HepG2 (cell line): ENCODE results near the gene CEP76. TPM values are rescaled to one million over a fixed set of nuclear protein-coding genes. Genes with fewer than 3 reads are reported as not detected.

Source experiments
- ARHGAP35 ChIP-seq: sonication (generic); formaldehyde crosslinking; IDR thresholded peaks from 2 replicates; pipeline ENCODE4 v1.9.0; 2022; ENCODE audit warnings: mild to moderate bottlenecking, inconsistent platforms, moderate library complexity, missing genetic modification reagents, borderline replicate concordance
- BCL6 ChIP-seq: IDR thresholded peaks from 2 replicates; pipeline ENCODE4 v1.6.1; 2016; ENCODE audit warnings: missing genetic modification reagents, missing compliant biosample characterization
- DNMT1 ChIP-seq: sonication (generic); formaldehyde crosslinking; IDR thresholded peaks from 2 replicates; pipeline ENCODE4 v1.5.1; 2020; ENCODE audit warnings: mild to moderate bottlenecking, missing genetic modification reagents
- HINFP ChIP-seq: sonication (generic); formaldehyde crosslinking; IDR thresholded peaks from 2 replicates; pipeline ENCODE4 v1.4.0; 2020; ENCODE audit warnings: low read depth, mild to moderate bottlenecking, missing genetic modification reagents
- ISX ChIP-seq: sonication (generic); formaldehyde crosslinking; conservative IDR thresholded peaks from 2 replicates; pipeline ENCODE4 v1.5.0; 2020; ENCODE audit warnings: missing genetic modification reagents
- KAT8 ChIP-seq: IDR thresholded peaks from 2 replicates; pipeline ENCODE4 v1.6.1; 2016; ENCODE audit warnings: missing genetic modification reagents, missing compliant biosample characterization
- PCBP1 ChIP-seq: fragments of 200-400 bp; formaldehyde crosslinking; IDR thresholded peaks from 2 replicates; pipeline ENCODE4 v1.6.1; 2017; ENCODE audit warnings: mild to moderate bottlenecking, low read depth, low read length, borderline replicate concordance
- SKI ChIP-seq: fragments of 450-650 bp; IDR thresholded peaks from one replicate; pipeline ENCODE4 v1.6.1; 2018; ENCODE audit warnings: mild to moderate bottlenecking; ENCODE audit not compliant: partially characterized antibody
- SKIL ChIP-seq: sonication (generic); formaldehyde crosslinking; IDR thresholded peaks from 2 replicates; pipeline ENCODE4 v1.8.0; 2022; ENCODE audit warnings: missing genetic modification reagents, mild to moderate bottlenecking, moderate library complexity, borderline replicate concordance
- ZNF687 ChIP-seq: sonication (generic); formaldehyde crosslinking; IDR thresholded peaks from 2 replicates; pipeline ENCODE4 v1.5.1; 2020; ENCODE audit warnings: mild to moderate bottlenecking, missing genetic modification reagents, moderate library complexity
- polyA plus RNA-seq, 8 experiments: library from polyadenylated mRNA; depleted of rRNA in 3 of 8; stranded (reverse) in 7 of 8; unstranded in 1 of 8; fragments of >200 nt; fragmentation: Illumina TruSeq in 4 of 8; extraction: Trizol in 4 of 8; gene quantifications; 2 replicates each; pipeline versions ENCODE4 v1.2.1 to v1.2.3, GENCODE V29; 2011 to 2016; ENCODE audit warnings: low read depth in 4 of 8, missing spikeins in 1 of 8, mixed read lengths in 1 of 8; ENCODE audit not compliant: insufficient read depth in 1 of 8
- total RNA-seq, 5 experiments: library from RNA; depleted of rRNA; stranded (reverse); fragments of >200 nt; fragmentation: Illumina TruSeq; extraction: Trizol; gene quantifications; 2 replicates each; pipeline ENCODE4 v1.2.3, GENCODE V29; 2016; ENCODE audit warnings: low read depth in 1 of 5
- TF ChIP-seq, protein P1 (sequence below): sonication (generic); formaldehyde crosslinking; IDR thresholded peaks from 2 replicates; pipeline ENCODE4 v1.4.0; 2020; ENCODE audit warnings: missing genetic modification reagents
- TF ChIP-seq, protein P2 (sequence below): sonication (generic); formaldehyde crosslinking; conservative IDR thresholded peaks from 2 replicates; pipeline ENCODE4 v1.4.0; 2020; ENCODE audit warnings: missing genetic modification reagents

CEP76 gene
- total and polyA plus RNA-seq, 2 of the 13 experiments (the other 11 are each of a cell fraction or from before 2014, with no cell fraction given): 13.9 to 15.1 TPM

- no peak for TF ChIP-seq ISX (CRISPR knock-in tag)
- peak; percentile 90 for TF ChIP-seq KAT8 (CRISPR knock-in tag)
- peak; percentile 9; the same call in 1 of the 2 replicates for TF ChIP-seq HINFP (CRISPR knock-in tag)
- no peak for TF ChIP-seq ARHGAP35 (CRISPR knock-in tag)
- TF ChIP-seq ZNF687 (CRISPR knock-in tag): peak; percentile 84
- TF ChIP-seq, protein P1, sequence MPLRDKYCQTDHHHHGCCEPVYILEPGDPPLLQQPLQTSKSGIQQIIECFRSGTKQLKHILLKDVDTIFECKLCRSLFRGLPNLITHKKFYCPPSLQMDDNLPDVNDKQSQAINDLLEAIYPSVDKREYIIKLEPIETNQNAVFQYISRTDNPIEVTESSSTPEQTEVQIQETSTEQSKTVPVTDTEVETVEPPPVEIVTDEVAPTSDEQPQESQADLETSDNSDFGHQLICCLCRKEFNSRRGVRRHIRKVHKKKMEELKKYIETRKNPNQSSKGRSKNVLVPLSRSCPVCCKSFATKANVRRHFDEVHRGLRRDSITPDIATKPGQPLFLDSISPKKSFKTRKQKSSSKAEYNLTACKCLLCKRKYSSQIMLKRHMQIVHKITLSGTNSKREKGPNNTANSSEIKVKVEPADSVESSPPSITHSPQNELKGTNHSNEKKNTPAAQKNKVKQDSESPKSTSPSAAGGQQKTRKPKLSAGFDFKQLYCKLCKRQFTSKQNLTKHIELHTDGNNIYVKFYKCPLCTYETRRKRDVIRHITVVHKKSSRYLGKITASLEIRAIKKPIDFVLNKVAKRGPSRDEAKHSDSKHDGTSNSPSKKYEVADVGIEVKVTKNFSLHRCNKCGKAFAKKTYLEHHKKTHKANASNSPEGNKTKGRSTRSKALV (CRISPR knock-in tag): peak; percentile 56; the same call in 1 of the 2 replicates
- peak; percentile 49; the same call in 1 of the 2 replicates for TF ChIP-seq BCL6
- TF ChIP-seq, protein P2, sequence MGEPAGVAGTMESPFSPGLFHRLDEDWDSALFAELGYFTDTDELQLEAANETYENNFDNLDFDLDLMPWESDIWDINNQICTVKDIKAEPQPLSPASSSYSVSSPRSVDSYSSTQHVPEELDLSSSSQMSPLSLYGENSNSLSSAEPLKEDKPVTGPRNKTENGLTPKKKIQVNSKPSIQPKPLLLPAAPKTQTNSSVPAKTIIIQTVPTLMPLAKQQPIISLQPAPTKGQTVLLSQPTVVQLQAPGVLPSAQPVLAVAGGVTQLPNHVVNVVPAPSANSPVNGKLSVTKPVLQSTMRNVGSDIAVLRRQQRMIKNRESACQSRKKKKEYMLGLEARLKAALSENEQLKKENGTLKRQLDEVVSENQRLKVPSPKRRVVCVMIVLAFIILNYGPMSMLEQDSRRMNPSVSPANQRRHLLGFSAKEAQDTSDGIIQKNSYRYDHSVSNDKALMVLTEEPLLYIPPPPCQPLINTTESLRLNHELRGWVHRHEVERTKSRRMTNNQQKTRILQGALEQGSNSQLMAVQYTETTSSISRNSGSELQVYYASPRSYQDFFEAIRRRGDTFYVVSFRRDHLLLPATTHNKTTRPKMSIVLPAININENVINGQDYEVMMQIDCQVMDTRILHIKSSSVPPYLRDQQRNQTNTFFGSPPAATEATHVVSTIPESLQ (CRISPR knock-in tag): no peak
- TF ChIP-seq SKIL (CRISPR knock-in tag): no peak
- peak; percentile 82 for TF ChIP-seq SKI
- no peak for TF ChIP-seq PCBP1
- TF ChIP-seq DNMT1: no peak
Observed at GRCh38 chr18:12702221-12703095, at the start of gene CEP76, which contains the start of gene PSMG2 (continued).
